ENCODE results near the gene MLIP. TPM values are rescaled to one million over a fixed set of nuclear protein-coding genes. Genes with fewer than 3 reads are reported as not detected.

The MLIP gene
- total and polyA plus RNA-seq, 2 of the 13 experiments (the other 11 are each of a cell fraction or from before 2014, with no cell fraction given), result 0.08 to 0.33 TPM

- ChIA-PET CTCF (ENCODE audit: low intra/inter-chr PET ratio, low total read pairs) (no interaction called here), POLR2A (no interaction called here)
- TF ChIP-seq ELF3 (CRISPR knock-in tag; IDR thresholded peaks at IDR 0.05), result no peak
- no peak for TF ChIP-seq ZNF614 (CRISPR knock-in tag; IDR thresholded peaks at IDR 0.05; ENCODE audit: borderline replicate concordance)
- TF ChIP-seq FOXK1 (CRISPR knock-in tag; IDR thresholded peaks at IDR 0.05; ENCODE audit: borderline replicate concordance, low read depth), result no peak
- TF ChIP-seq LBX2 (CRISPR knock-in tag; IDR thresholded peaks at IDR 0.05; ENCODE audit: borderline replicate concordance), result no peak
- no peak for TF ChIP-seq NR2F1 (CRISPR knock-in tag; IDR thresholded peaks at IDR 0.05)
- no peak for TF ChIP-seq HIC2 (CRISPR knock-in tag; IDR thresholded peaks at IDR 0.05; ENCODE audit: low read depth)
- TF ChIP-seq, protein P1, sequence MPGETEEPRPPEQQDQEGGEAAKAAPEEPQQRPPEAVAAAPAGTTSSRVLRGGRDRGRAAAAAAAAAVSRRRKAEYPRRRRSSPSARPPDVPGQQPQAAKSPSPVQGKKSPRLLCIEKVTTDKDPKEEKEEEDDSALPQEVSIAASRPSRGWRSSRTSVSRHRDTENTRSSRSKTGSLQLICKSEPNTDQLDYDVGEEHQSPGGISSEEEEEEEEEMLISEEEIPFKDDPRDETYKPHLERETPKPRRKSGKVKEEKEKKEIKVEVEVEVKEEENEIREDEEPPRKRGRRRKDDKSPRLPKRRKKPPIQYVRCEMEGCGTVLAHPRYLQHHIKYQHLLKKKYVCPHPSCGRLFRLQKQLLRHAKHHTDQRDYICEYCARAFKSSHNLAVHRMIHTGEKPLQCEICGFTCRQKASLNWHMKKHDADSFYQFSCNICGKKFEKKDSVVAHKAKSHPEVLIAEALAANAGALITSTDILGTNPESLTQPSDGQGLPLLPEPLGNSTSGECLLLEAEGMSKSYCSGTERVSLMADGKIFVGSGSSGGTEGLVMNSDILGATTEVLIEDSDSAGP (CRISPR knock-in tag; IDR thresholded peaks at IDR 0.05; ENCODE audit: borderline replicate concordance), result no peak
- no peak for TF ChIP-seq SCMH1 (CRISPR knock-in tag; IDR thresholded peaks at IDR 0.05; ENCODE audit: borderline replicate concordance)
- TF ChIP-seq, protein P2, sequence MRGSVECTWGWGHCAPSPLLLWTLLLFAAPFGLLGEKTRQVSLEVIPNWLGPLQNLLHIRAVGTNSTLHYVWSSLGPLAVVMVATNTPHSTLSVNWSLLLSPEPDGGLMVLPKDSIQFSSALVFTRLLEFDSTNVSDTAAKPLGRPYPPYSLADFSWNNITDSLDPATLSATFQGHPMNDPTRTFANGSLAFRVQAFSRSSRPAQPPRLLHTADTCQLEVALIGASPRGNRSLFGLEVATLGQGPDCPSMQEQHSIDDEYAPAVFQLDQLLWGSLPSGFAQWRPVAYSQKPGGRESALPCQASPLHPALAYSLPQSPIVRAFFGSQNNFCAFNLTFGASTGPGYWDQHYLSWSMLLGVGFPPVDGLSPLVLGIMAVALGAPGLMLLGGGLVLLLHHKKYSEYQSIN (CRISPR knock-in tag; IDR thresholded peaks at IDR 0.05; ENCODE audit: borderline replicate concordance), result no peak
- TF ChIP-seq CREB1 (IDR thresholded peaks at IDR 0.05), result no peak
- no peak for TF ChIP-seq CREB1 (CRISPR knock-in tag; IDR thresholded peaks at IDR 0.05)
- no peak for TF ChIP-seq RBFOX2 (IDR thresholded peaks at IDR 0.05; ENCODE audit: low read depth, low read length)
Measured at GRCh38 chr6:54074578-54075195, 36.6 kb upstream of the MLIP start.

More at GRCh38 chr6:54074578-54075195, 36.6 kb upstream of the MLIP start:
- Histone ChIP-seq H2AFZ (ENCODE audit: low read length) (no peak overlapping the region), H3K27me3 (ENCODE audit: control insufficient read depth in 1 of 2, insufficient read depth in 2 of 2, low read length in 2 of 2) (no peaks in the 10 kb centered on the region), H3K27ac (ENCODE audit: extremely low read length, insufficient read depth, low read length) (no peak overlapping the region), H3K4me2 (ENCODE audit: low read depth, low read length) (no peak overlapping the region), H3K4me3 (replicated peaks in 1 of 3; ENCODE audit: insufficient read depth in 1 of 3, low read depth in 2 of 3, low read length in 3 of 3) (no peak overlapping the region), H3K36me3 (replicated peaks in 1 of 2; ENCODE audit: control insufficient read depth in 1 of 2, insufficient read depth in 2 of 2, low read length in 2 of 2) (no peaks in the 10 kb centered on the region), H3K9me3 (ENCODE audit: low read length) (no peaks in the 10 kb centered on the region), H3K79me2 (ENCODE audit: insufficient read depth, low read length) (no peaks in the 10 kb centered on the region), H3K4me1 (ENCODE audit: insufficient read depth, low read length) (peaks cover 4% of the 10 kb centered on the region; the same call in 1 of the 2 replicates), H3K9ac (ENCODE audit: insufficient read depth, low read depth, low read length) (no peak overlapping the region), H4K20me1 (ENCODE audit: insufficient read depth, low read length) (no peaks in the 10 kb centered on the region)
- 66% methylated on average over 13 of the region's 13 CpGs for WGBS (ENCODE audit: low lambda C conversion rate)
- ATAC-seq (no peak), DNase-seq (ENCODE audit: low spot score) (no peak), FAIRE-seq (no peak)
- BruUV-seq (replicated peaks), result no TSS peak
- in situ Hi-C loops (cut with HindIII; ENCODE audit: extremely low pct_ligation_motif_present, low pct_unique_long_range_greater_than_20kb), result no loop called here
- intact Hi-C loops (cut with micrococcal nuclease; ENCODE audit: unreplicated experiment), result no loop called here
